K562 (cell line): Measurements from ENCODE around the gene RESP18. TPM values are rescaled to one million over a fixed set of nuclear protein-coding genes. Genes with fewer than 3 reads are reported as not detected.

ENCODE experiments used
- ETV6 ChIP-seq, 3 experiments: fragments of 150-350 bp in 1 of 3; sonication (generic) in 1 of 3; formaldehyde crosslinking in 1 of 3; IDR thresholded peaks; 2 replicates each; pipeline versions ENCODE4 v1.6.1 to v1.8.0; 2014 to 2022; ENCODE audit warnings: borderline replicate concordance in 2 of 3, low read depth in 2 of 3, antibody characterized with exemption in 1 of 3, low read length in 1 of 3, mild to moderate bottlenecking in 1 of 3, missing genetic modification reagents in 1 of 3
- HMBOX1 ChIP-seq: sonication (generic); IDR thresholded peaks from 2 replicates; pipeline ENCODE4 v1.6.1; 2016
- MTA2 ChIP-seq: fragments of 450-650 bp; IDR thresholded peaks from 2 replicates; pipeline ENCODE4 v1.6.1; 2016; ENCODE audit warnings: low read depth
- MYBL2 ChIP-seq, 2 experiments: fragments of 450-650 bp in 1 of 2; sonication (generic) in 1 of 2; formaldehyde crosslinking in 1 of 2; IDR thresholded peaks; 2 replicates each; pipeline versions ENCODE4 v1.6.1 to v1.8.1; 2017 to 2022; ENCODE audit warnings: borderline replicate concordance in 1 of 2, inconsistent platforms in 1 of 2, low read depth in 1 of 2, mild to moderate bottlenecking in 1 of 2, missing genetic modification reagents in 1 of 2, moderate library complexity in 1 of 2
- NCOR1 ChIP-seq: fragments of 450-650 bp; IDR thresholded peaks from 2 replicates; pipeline ENCODE4 v1.6.1; 2016; ENCODE audit warnings: mild to moderate bottlenecking, moderate library complexity
- NONO ChIP-seq, 2 experiments: fragments of 200-400 bp in 1 of 2; fragments of 450-650 bp in 1 of 2; formaldehyde crosslinking in 1 of 2; IDR thresholded peaks; 2 replicates each; pipeline ENCODE4 v1.6.1; 2017; ENCODE audit warnings: low read depth in 2 of 2, mild to moderate bottlenecking in 2 of 2, moderate library complexity in 2 of 2, low read length in 1 of 2
- POLR2G ChIP-seq: fragments of 200-400 bp; formaldehyde crosslinking; IDR thresholded peaks from 2 replicates; pipeline ENCODE4 v1.6.1; 2017; ENCODE audit warnings: low read depth, mild to moderate bottlenecking, antibody characterized with exemption, low read length, moderate library complexity
- TAF1 ChIP-seq: IDR thresholded peaks from 2 replicates; pipeline ENCODE4 v1.6.1; 2011; ENCODE audit warnings: mild to moderate bottlenecking, low read length, moderate library complexity; ENCODE audit not compliant: insufficient read depth, control insufficient read depth, severe bottlenecking; ENCODE audit errors: extremely low read depth
- TAF9B ChIP-seq: fragments of 450-650 bp; IDR thresholded peaks from 2 replicates; pipeline ENCODE4 v1.6.1; 2018; ENCODE audit warnings: mild to moderate bottlenecking; ENCODE audit not compliant: partially characterized antibody
- TEAD2 ChIP-seq: fragments of 450-650 bp; IDR thresholded peaks from 2 replicates; pipeline ENCODE4 v1.6.1; 2016; ENCODE audit warnings: missing genetic modification characterization, control low read depth, missing compliant biosample characterization
- THRAP3 ChIP-seq: fragments of 450-650 bp; IDR thresholded peaks from 2 replicates; pipeline ENCODE4 v1.6.1; 2016; ENCODE audit warnings: mild to moderate bottlenecking, inconsistent platforms, borderline replicate concordance
- XRCC4 ChIP-seq: IDR thresholded peaks from one replicate; pipeline ENCODE4 v1.6.1; 2011; ENCODE audit not compliant: insufficient read depth, insufficient read length; ENCODE audit errors: extremely low read depth
- ZEB2 ChIP-seq: fragments of 450-650 bp; IDR thresholded peaks from 2 replicates; pipeline ENCODE4 v1.6.1; 2016
- ZNF253 ChIP-seq: fragments of 250-450 bp; sonication (Bioruptor Pico); conservative IDR thresholded peaks from 2 replicates; pipeline ENCODE4 v1.6.1; 2021; ENCODE audit warnings: mild to moderate bottlenecking
- ZNF282 ChIP-seq: sonication (generic); formaldehyde crosslinking; IDR thresholded peaks from 2 replicates; pipeline ENCODE4 v1.8.1; 2023; ENCODE audit warnings: missing genetic modification reagents
- ZNF318 ChIP-seq, 2 experiments: fragments of 450-650 bp; IDR thresholded peaks; 2 replicates each; pipeline ENCODE4 v1.6.1; 2016; ENCODE audit warnings: mild to moderate bottlenecking in 2 of 2, borderline replicate concordance in 1 of 2, low read depth in 1 of 2, moderate library complexity in 1 of 2
- ZNF717 ChIP-seq: fragments of 250-450 bp; sonication (Bioruptor Pico); IDR thresholded peaks from 2 replicates; pipeline ENCODE4 v1.5.0; 2021
- polyA plus RNA-seq, 8 experiments: library from polyadenylated mRNA; depleted of rRNA in 4 of 8; stranded (reverse) in 5 of 8; unstranded in 3 of 8; fragments of >200 nt; fragmentation: Nextera tagmentation in 2 of 8; fragmentation: Illumina TruSeq in 1 of 8; extraction: Ambion mirVana in 2 of 8; extraction: Trizol in 1 of 8; gene quantifications; 2 replicates each; pipeline versions ENCODE4 v1.2.1 to v1.2.3, GENCODE V29; 2011 to 2014; ENCODE audit warnings: inconsistent platforms in 1 of 8, missing spikeins in 1 of 8
- total RNA-seq, 7 experiments: library from RNA; depleted of rRNA in 6 of 7; stranded (reverse); fragments of >200 nt in 6 of 7; fragmentation: Illumina TruSeq in 2 of 7; extraction: Trizol in 2 of 7; gene quantifications; 2 replicates each; pipeline versions ENCODE4 v1.2.1 to v1.2.3, GENCODE V29; 2011 to 2021; ENCODE audit warnings: low replicate concordance in 1 of 7

Gene RESP18
- total and polyA plus RNA-seq, 9 of the 15 experiments (the other 6 are each of a cell fraction or from before 2014, with no cell fraction given), result not detected

- TF ChIP-seq THRAP3 (no peak), NCOR1 (peak; percentile 99), ETV6 (IDR thresholded peaks at IDR 0.05; ENCODE audit: borderline replicate concordance in 1 of 2, low read depth in 2 of 2, low read length in 1 of 2) (0 out of 4 replicates have a peak, but pooled peaks of 1 of the 2 experiments have one; percentile 62), ETV6 (CRISPR knock-in tag; IDR thresholded peaks at IDR 0.05; ENCODE audit: borderline replicate concordance) (no peak), XRCC4 (no peak), ZNF318 (IDR thresholded peaks at IDR 0.05; ENCODE audit: borderline replicate concordance in 1 of 2, low read depth in 1 of 2) (peak in 1 of 2 experiments; percentile 76; a peak in 2 of 4 replicates), NONO (IDR thresholded peaks at IDR 0.05; ENCODE audit: low read depth in 2 of 2, low read length in 1 of 2) (peak in 1 of 2 experiments; percentile 93; a peak in 2 of 4 replicates), ZNF282 (CRISPR knock-in tag) (no peak), HMBOX1 (no peak), ZNF717 (no peak), TAF9B (peak; percentile 97), TEAD2 (no peak), MTA2 (peak; percentile 95), POLR2G (peak; percentile 48; the same call in 1 of the 2 replicates), ZEB2 (no peak), ZNF253 (CRISPR knock-in tag) (no peak), TAF1 (peak; percentile 51), MYBL2 (IDR thresholded peaks at IDR 0.05; ENCODE audit: low read depth) (no peak), MYBL2 (CRISPR knock-in tag; IDR thresholded peaks at IDR 0.05; ENCODE audit: borderline replicate concordance) (no peak)
Measured at GRCh38 chr2:219279151-219279915, 53.2 kb downstream of the RESP18 start, which contains the start of gene DNAJB2 (continued).
